22Rv1 (cell line): Measurements from ENCODE around the gene FBXO31.

Source experiments
- ZFX ChIP-seq: fragments of 450-650 bp; IDR thresholded peaks from 2 replicates; pipeline ENCODE4 v1.6.1; 2017; ENCODE audit warnings: antibody characterized with exemption, borderline replicate concordance
- TF ChIP-seq, protein P1 (sequence below): fragments of 450-650 bp; IDR thresholded peaks from 2 replicates; pipeline ENCODE4 v1.5.1; 2017; ENCODE audit warnings: mild to moderate bottlenecking

DNA sequence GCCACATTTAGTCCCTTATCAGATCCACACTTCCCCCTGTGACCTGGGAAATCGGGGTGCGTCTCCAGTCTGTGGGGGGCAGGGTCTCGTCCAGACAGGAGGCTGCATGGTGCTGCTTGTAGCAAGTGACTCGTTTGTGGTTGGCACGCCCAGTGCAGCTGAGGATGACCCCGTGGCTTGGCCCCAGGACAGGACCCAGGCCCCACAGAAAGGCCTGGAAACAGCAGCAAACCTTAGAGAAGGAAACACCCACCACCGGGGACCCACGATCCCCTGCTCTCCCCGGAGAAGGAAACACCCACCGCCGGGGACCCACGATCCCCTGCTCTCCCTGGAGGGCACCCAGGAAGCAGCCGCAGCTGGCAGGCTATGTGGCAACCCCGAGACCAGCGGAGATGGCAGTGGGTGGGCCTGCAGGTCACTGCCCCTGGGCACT is 58.1 kb downstream of the FBXO31 start:
- TF ChIP-seq, protein P1, sequence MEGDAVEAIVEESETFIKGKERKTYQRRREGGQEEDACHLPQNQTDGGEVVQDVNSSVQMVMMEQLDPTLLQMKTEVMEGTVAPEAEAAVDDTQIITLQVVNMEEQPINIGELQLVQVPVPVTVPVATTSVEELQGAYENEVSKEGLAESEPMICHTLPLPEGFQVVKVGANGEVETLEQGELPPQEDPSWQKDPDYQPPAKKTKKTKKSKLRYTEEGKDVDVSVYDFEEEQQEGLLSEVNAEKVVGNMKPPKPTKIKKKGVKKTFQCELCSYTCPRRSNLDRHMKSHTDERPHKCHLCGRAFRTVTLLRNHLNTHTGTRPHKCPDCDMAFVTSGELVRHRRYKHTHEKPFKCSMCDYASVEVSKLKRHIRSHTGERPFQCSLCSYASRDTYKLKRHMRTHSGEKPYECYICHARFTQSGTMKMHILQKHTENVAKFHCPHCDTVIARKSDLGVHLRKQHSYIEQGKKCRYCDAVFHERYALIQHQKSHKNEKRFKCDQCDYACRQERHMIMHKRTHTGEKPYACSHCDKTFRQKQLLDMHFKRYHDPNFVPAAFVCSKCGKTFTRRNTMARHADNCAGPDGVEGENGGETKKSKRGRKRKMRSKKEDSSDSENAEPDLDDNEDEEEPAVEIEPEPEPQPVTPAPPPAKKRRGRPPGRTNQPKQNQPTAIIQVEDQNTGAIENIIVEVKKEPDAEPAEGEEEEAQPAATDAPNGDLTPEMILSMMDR, result no peak
- no peak for TF ChIP-seq ZFX
